Measurements from ENCODE around the gene NEK10. TPM values are rescaled to one million over a fixed set of nuclear protein-coding genes. Genes with fewer than 3 reads are reported as not detected.

NEK10 gene
- total RNA-seq, 1 donor from 2014 or later = 1.3 TPM

- DNase-seq (ENCODE audit: low read depth in 2 of 2) = no peak
Measured at GRCh38 chr3:27072810-27073651, 296.2 kb downstream of the NEK10 start.

DNA sequence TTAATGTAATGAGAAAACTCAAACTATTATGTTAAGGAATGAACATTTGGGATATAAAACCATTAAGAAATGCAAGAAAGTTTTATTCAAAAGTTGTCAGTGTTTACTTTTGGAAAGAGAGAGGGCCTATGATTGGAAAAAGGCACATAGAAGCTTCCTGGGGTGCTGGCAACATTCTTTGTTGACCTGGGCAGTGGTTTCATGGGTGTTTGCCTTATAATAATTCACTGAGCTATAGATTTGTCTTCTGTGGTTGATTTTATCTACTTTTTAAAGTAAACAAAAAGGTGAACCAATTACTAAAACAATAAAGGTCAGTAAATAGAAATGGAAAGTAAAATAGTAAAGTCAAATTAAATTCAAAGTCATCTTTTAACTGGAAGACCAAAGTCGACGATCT, 308.8 kb downstream of the NEK10 start:
- no peak for DNase-seq (ENCODE audit: low read depth in 2 of 2)

Other genes starting within 250 kb of the NEK10 start
- 35.8 and 48.0 TPM in 2 replicates for gene SLC4A7, start 115.0 kb upstream of the NEK10 start, total RNA-seq

All from dermis microvascular lymphatic vessel endothelial cell (primary cell).